HepG2 (cell line): ENCODE results near the gene JMJD8. TPM values are rescaled to one million over a fixed set of nuclear protein-coding genes. Genes with fewer than 3 reads are reported as not detected.

Experiments used
- GFI1 ChIP-seq: sonication (generic); formaldehyde crosslinking; IDR thresholded peaks from 2 replicates; pipeline ENCODE4 v1.5.0; 2020; ENCODE audit warnings: missing genetic modification reagents, mild to moderate bottlenecking, borderline replicate concordance
- HNRNPH1 ChIP-seq: fragments of 200-400 bp; formaldehyde crosslinking; optimal IDR thresholded peaks from 2 replicates; pipeline ENCODE3; 2017; ENCODE audit warnings: mild to moderate bottlenecking, low read depth, low read length
- KLF15 ChIP-seq: sonication (generic); formaldehyde crosslinking; IDR thresholded peaks from 2 replicates; pipeline ENCODE4 v1.8.1; 2023; ENCODE audit warnings: borderline replicate concordance, mild to moderate bottlenecking, inconsistent platforms, missing genetic modification reagents, mixed read lengths
- LCORL ChIP-seq, 2 experiments: fragments of 450-650 bp in 1 of 2; sonication (generic) in 1 of 2; formaldehyde crosslinking in 1 of 2; IDR thresholded peaks; 2 replicates each; pipeline versions ENCODE4 v1.5.0 to v1.6.1; 2017 to 2020; ENCODE audit warnings: antibody characterized with exemption in 1 of 2, missing genetic modification reagents in 1 of 2
- NFIC ChIP-seq: IDR thresholded peaks from 2 replicates; pipeline ENCODE4 v1.6.1; 2012; ENCODE audit warnings: mild to moderate bottlenecking, low read length, inconsistent platforms
- NFKB2 ChIP-seq: sonication (generic); formaldehyde crosslinking; IDR thresholded peaks from 2 replicates; pipeline ENCODE4 v1.4.0; 2020; ENCODE audit warnings: missing genetic modification reagents, borderline replicate concordance
- PTBP1 ChIP-seq: fragments of 200-400 bp; formaldehyde crosslinking; IDR thresholded peaks from 2 replicates; pipeline ENCODE4 v1.6.1; 2018; ENCODE audit warnings: low read length, low read depth; ENCODE audit not compliant: poor library complexity, severe bottlenecking
- RFX3 ChIP-seq: IDR thresholded peaks from 2 replicates; pipeline ENCODE4 v1.6.1; 2016; ENCODE audit warnings: missing biosample characterization, missing genetic modification reagents
- RNF2 ChIP-seq: fragments of 450-650 bp; conservative IDR thresholded peaks from 2 replicates; pipeline ENCODE4 v1.6.1; 2016; ENCODE audit warnings: low read depth
- SCMH1 ChIP-seq: sonication (generic); formaldehyde crosslinking; IDR thresholded peaks from 2 replicates; pipeline ENCODE4 v1.9.0; 2021; ENCODE audit warnings: missing genetic modification reagents, mild to moderate bottlenecking, borderline replicate concordance
- SP5 ChIP-seq: IDR thresholded peaks from 2 replicates; pipeline ENCODE4 v1.6.1; 2016; ENCODE audit warnings: low read depth, borderline replicate concordance
- SRSF9 ChIP-seq: fragments of 200-400 bp; formaldehyde crosslinking; IDR thresholded peaks from 2 replicates; pipeline ENCODE4 v1.6.1; 2018; ENCODE audit warnings: borderline replicate concordance, mild to moderate bottlenecking, low read depth, low read length; ENCODE audit not compliant: insufficient read depth, poor library complexity, severe bottlenecking
- STAT6 ChIP-seq: sonication (generic); formaldehyde crosslinking; IDR thresholded peaks from 2 replicates; pipeline ENCODE4 v1.4.0; 2020; ENCODE audit warnings: missing genetic modification reagents, mild to moderate bottlenecking, borderline replicate concordance
- TBP ChIP-seq: sonication (generic); formaldehyde crosslinking; IDR thresholded peaks from 2 replicates; pipeline ENCODE4 v1.5.0; 2020; ENCODE audit warnings: missing genetic modification reagents
- TFDP1 ChIP-seq: IDR thresholded peaks from 2 replicates; pipeline ENCODE4 v1.6.1; 2016; ENCODE audit warnings: missing compliant biosample characterization, missing genetic modification reagents, borderline replicate concordance
- ZNF513 ChIP-seq: sonication (generic); formaldehyde crosslinking; conservative IDR thresholded peaks from 2 replicates; pipeline ENCODE4 v1.5.0; 2020; ENCODE audit warnings: missing genetic modification reagents
- ZNF576 ChIP-seq: sonication (generic); formaldehyde crosslinking; IDR thresholded peaks from 2 replicates; pipeline ENCODE4 v1.4.0; 2020; ENCODE audit warnings: mild to moderate bottlenecking, missing genetic modification reagents
- polyA plus RNA-seq, 8 experiments: library from polyadenylated mRNA; depleted of rRNA in 3 of 8; stranded (reverse) in 7 of 8; unstranded in 1 of 8; fragments of >200 nt; fragmentation: Illumina TruSeq in 4 of 8; extraction: Trizol in 4 of 8; gene quantifications; 2 replicates each; pipeline versions ENCODE4 v1.2.1 to v1.2.3, GENCODE V29; 2011 to 2016; ENCODE audit warnings: low read depth in 4 of 8, missing spikeins in 1 of 8, mixed read lengths in 1 of 8; ENCODE audit not compliant: insufficient read depth in 1 of 8
- total RNA-seq, 5 experiments: library from RNA; depleted of rRNA; stranded (reverse); fragments of >200 nt; fragmentation: Illumina TruSeq; extraction: Trizol; gene quantifications; 2 replicates each; pipeline ENCODE4 v1.2.3, GENCODE V29; 2016; ENCODE audit warnings: low read depth in 1 of 5
- TF ChIP-seq, protein P1 (sequence below): sonication (generic); formaldehyde crosslinking; IDR thresholded peaks from 2 replicates; pipeline ENCODE4 v1.5.0; 2020; ENCODE audit warnings: missing genetic modification reagents
- TF ChIP-seq, protein P2 (sequence below): IDR thresholded peaks from 2 replicates; pipeline ENCODE4 v1.6.1; 2016

The JMJD8 gene
- total and polyA plus RNA-seq, 2 of the 13 experiments (the other 11 are each of a cell fraction or from before 2014, with no cell fraction given): 2.6 to 11.8 TPM

DNA sequence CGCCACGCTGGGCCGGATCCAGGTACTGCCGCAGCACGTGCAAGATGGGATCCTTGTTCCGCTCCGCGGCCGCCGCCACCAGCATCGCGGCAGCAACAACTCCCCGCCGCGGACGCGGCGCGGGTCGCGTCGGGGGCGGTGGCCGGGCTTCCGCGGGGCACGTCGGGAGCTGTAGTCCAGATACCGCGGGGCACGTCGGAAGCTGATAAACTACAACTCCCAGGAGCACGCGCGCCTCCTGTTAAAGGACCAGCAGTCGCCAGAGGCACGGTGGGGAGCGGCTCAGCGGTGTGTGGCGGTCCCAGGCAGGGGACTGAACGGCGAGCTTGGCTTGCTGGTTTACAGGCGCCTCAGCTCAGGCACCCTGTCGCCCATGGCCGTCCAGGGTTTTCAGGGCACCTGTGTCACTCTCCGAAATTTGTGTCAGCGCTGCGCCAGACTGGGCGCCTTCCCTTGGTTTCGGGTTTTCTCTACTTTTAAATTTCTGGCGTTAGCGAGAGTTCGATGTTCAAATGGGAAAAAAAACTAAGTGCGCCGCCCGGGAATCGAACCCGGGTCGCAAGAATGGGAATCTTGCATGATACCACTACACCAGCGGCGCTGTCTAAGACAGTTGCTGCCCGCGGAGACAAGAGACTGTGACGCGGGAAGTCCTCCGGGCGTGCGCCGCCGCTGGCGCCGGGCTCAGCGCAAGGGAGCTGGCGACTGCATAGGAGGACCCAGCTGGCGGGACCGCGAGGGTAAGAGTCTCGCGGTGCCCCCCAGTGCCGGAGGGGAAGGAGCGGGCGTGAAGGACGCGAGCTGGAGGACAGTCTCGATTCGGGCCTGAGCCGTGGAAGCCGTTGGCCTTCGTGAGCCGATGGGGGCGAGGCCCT is 47.7 kb downstream of the JMJD8 start, which contains the start of gene METTL26 (continued):
- TF ChIP-seq SP5 (CRISPR knock-in tag) (no peak), GFI1 (CRISPR knock-in tag) (peak; percentile 70; the same call in 1 of the 2 replicates), NFIC (no peak), TFDP1 (peak; percentile 87), TBP (0 out of 2 replicates have a peak, but pooled peaks have one; percentile 32), STAT6 (CRISPR knock-in tag) (0 out of 2 replicates have a peak, but pooled peaks have one; percentile 51), RNF2 (peak; percentile 85; the same call in 1 of the 2 replicates), PTBP1 (no peak), NFKB2 (CRISPR knock-in tag) (peak; percentile 49; the same call in 1 of the 2 replicates), SCMH1 (no peak), ZNF513 (CRISPR knock-in tag) (0 out of 2 replicates have a peak, but pooled peaks have one; percentile 16), SRSF9 (no peak), LCORL (IDR thresholded peaks at IDR 0.05) (no peak), LCORL (CRISPR knock-in tag; IDR thresholded peaks at IDR 0.05) (no peak), HNRNPH1 (no peak), KLF15 (CRISPR knock-in tag) (no peak; the same call in 1 of the 2 replicates), RFX3 (no peak), ZNF576 (CRISPR knock-in tag) (peak; percentile 15; the same call in 1 of the 2 replicates)
- TF ChIP-seq, protein P1, sequence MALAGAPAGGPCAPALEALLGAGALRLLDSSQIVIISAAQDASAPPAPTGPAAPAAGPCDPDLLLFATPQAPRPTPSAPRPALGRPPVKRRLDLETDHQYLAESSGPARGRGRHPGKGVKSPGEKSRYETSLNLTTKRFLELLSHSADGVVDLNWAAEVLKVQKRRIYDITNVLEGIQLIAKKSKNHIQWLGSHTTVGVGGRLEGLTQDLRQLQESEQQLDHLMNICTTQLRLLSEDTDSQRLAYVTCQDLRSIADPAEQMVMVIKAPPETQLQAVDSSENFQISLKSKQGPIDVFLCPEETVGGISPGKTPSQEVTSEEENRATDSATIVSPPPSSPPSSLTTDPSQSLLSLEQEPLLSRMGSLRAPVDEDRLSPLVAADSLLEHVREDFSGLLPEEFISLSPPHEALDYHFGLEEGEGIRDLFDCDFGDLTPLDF: no peak
- TF ChIP-seq, protein P2, sequence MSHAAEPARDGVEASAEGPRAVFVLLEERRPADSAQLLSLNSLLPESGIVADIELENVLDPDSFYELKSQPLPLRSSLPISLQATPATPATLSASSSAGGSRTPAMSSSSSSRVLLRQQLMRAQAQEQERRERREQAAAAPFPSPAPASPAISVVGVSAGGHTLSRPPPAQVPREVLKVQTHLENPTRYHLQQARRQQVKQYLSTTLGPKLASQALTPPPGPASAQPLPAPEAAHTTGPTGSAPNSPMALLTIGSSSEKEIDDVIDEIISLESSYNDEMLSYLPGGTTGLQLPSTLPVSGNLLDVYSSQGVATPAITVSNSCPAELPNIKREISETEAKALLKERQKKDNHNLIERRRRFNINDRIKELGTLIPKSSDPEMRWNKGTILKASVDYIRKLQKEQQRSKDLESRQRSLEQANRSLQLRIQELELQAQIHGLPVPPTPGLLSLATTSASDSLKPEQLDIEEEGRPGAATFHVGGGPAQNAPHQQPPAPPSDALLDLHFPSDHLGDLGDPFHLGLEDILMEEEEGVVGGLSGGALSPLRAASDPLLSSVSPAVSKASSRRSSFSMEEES: no peak; the same call in 1 of the 2 replicates
